Neural cell (in vitro differentiated cells): ENCODE measurements around the gene CCDC87. TPM values are rescaled to one million over a fixed set of nuclear protein-coding genes. Genes with fewer than 3 reads are reported as not detected.

Experiments used
- H2AFZ ChIP-seq: fragments of 200-600, 300-800 bp; sonication (generic), shearing (Covaris generic); 2 replicates; pipeline ENCODE4 v1.6.0; 2014; ENCODE audit warnings: low read depth, mild to moderate bottlenecking, antibody characterized with exemption, low read length, moderate library complexity
- H3F3A ChIP-seq: fragments of 200-600 bp; shearing (Covaris generic); 2 replicates; pipeline ENCODE4 v1.6.1; 2016; ENCODE audit warnings: mild to moderate bottlenecking, moderate library complexity, mixed read lengths, antibody characterized with exemption, low read length; ENCODE audit not compliant: insufficient read depth, poor library complexity, severe bottlenecking
- H3K27ac ChIP-seq: fragments of 200-600, 300-800 bp; sonication (generic), shearing (Covaris generic); 2 replicates; pipeline ENCODE4 v1.5.1; 2014; ENCODE audit warnings: mild to moderate bottlenecking, low read length, moderate library complexity
- H3K27me3 ChIP-seq: fragments of 300-800, 200-600 bp; sonication (generic), shearing (Covaris generic); 2 replicates; pipeline ENCODE4 v1.6.0; 2014; ENCODE audit warnings: mild to moderate bottlenecking, low read depth, low read length, moderate library complexity; ENCODE audit not compliant: insufficient read depth
- H3K36me3 ChIP-seq: fragments of 300-800, 200-600 bp; sonication (generic), shearing (Covaris generic); 2 replicates; pipeline ENCODE4 v1.5.1; 2014; ENCODE audit warnings: mild to moderate bottlenecking, antibody characterized with exemption, low read length, moderate library complexity; ENCODE audit not compliant: insufficient read depth
- H3K4me2 ChIP-seq: fragments of 300-800, 200-600 bp; sonication (generic), shearing (Covaris generic); 2 replicates; pipeline ENCODE4 v1.6.0; 2014; ENCODE audit warnings: mild to moderate bottlenecking, low read length
- H3K4me3 ChIP-seq: fragments of 300-800, 200-600 bp; sonication (generic), shearing (Covaris generic); 2 replicates; pipeline ENCODE4 v1.5.1; 2014; ENCODE audit warnings: mild to moderate bottlenecking, low read length, moderate library complexity
- H3K79me2 ChIP-seq: fragments of 200-600 bp; shearing (Covaris generic); replicated peaks from 2 replicates; pipeline ENCODE4 v1.6.0; 2014; ENCODE audit warnings: mild to moderate bottlenecking, low read length, moderate library complexity; ENCODE audit not compliant: insufficient read depth
- H3K9ac ChIP-seq: fragments of 300-800, 200-600 bp; sonication (generic), shearing (Covaris generic); 2 replicates; pipeline ENCODE4 v1.6.1; 2016; ENCODE audit warnings: mild to moderate bottlenecking, low read length, mixed read lengths
- H3K9me2 ChIP-seq: fragments of 200-600 bp; shearing (Covaris generic); 2 replicates; pipeline ENCODE4 v1.6.1; 2016; ENCODE audit warnings: mild to moderate bottlenecking, low read length, mixed read lengths; ENCODE audit not compliant: insufficient read depth
- H3K9me3 ChIP-seq: fragments of 200-600, 300-800 bp; sonication (generic), shearing (Covaris generic); 2 replicates; pipeline ENCODE4 v1.6.1; 2016; ENCODE audit warnings: mild to moderate bottlenecking, mixed run types, low read length, moderate library complexity, mixed read lengths
- H4K20me1 ChIP-seq: fragments of 200-600 bp; shearing (Covaris generic); 2 replicates; pipeline ENCODE4 v1.6.1; 2016; ENCODE audit warnings: mild to moderate bottlenecking, mixed run types; ENCODE audit not compliant: insufficient read depth
- EP300 ChIP-seq: fragments of 450-650 bp; conservative IDR thresholded peaks from 2 replicates; pipeline ENCODE4 v1.6.1; 2014; ENCODE audit warnings: antibody characterized with exemption, mild to moderate bottlenecking, moderate library complexity; ENCODE audit not compliant: poor library complexity, severe bottlenecking
- EZH2 ChIP-seq: fragments of 200-600, 300-800 bp; shearing (Covaris generic), sonication (generic); IDR thresholded peaks from 2 replicates; pipeline ENCODE4 v1.6.1; 2014; ENCODE audit warnings: antibody characterized with exemption, low read length, borderline replicate concordance, mild to moderate bottlenecking; ENCODE audit not compliant: insufficient read depth, poor library complexity, severe bottlenecking
- MXI1 ChIP-seq: fragments of 450-650 bp; conservative IDR thresholded peaks from 2 replicates; pipeline ENCODE4 v1.6.1; 2014; ENCODE audit warnings: antibody characterized with exemption, mild to moderate bottlenecking; ENCODE audit not compliant: poor library complexity, severe bottlenecking
- POLR2AphosphoS5 ChIP-seq: IDR thresholded peaks from 2 replicates; pipeline ENCODE4 v1.6.1; 2012
- RAD21 ChIP-seq: fragments of 450-650 bp; conservative IDR thresholded peaks from 2 replicates; pipeline ENCODE4 v1.6.1; 2014; ENCODE audit warnings: antibody characterized with exemption, mild to moderate bottlenecking, moderate library complexity
- REST ChIP-seq: IDR thresholded peaks from 2 replicates; pipeline ENCODE4 v1.6.1; 2012; ENCODE audit warnings: borderline replicate concordance
- SMC3 ChIP-seq: fragments of 450-650 bp; conservative IDR thresholded peaks from 2 replicates; pipeline ENCODE4 v1.6.1; 2014; ENCODE audit warnings: antibody characterized with exemption, mild to moderate bottlenecking, moderate library complexity; ENCODE audit not compliant: poor library complexity
- TAF1 ChIP-seq: IDR thresholded peaks from 2 replicates; pipeline ENCODE4 v1.6.1; 2012; ENCODE audit warnings: low read depth
- polyA plus RNA-seq: library from polyadenylated mRNA; depleted of rRNA; stranded (reverse); fragments of >200 nt; gene quantifications from 2 replicates; pipeline ENCODE4 v1.2.3, GENCODE V29; 2014
- TF ChIP-seq, protein P1 (sequence below): fragments of 450-650 bp; IDR thresholded peaks from 2 replicates; pipeline ENCODE4 v1.5.1; 2014; ENCODE audit warnings: antibody characterized with exemption, mild to moderate bottlenecking, moderate library complexity; ENCODE audit not compliant: poor library complexity, severe bottlenecking

The CCDC87 gene
- polyA plus RNA-seq, 1 donor from 2014 or later: not detected

DNA sequence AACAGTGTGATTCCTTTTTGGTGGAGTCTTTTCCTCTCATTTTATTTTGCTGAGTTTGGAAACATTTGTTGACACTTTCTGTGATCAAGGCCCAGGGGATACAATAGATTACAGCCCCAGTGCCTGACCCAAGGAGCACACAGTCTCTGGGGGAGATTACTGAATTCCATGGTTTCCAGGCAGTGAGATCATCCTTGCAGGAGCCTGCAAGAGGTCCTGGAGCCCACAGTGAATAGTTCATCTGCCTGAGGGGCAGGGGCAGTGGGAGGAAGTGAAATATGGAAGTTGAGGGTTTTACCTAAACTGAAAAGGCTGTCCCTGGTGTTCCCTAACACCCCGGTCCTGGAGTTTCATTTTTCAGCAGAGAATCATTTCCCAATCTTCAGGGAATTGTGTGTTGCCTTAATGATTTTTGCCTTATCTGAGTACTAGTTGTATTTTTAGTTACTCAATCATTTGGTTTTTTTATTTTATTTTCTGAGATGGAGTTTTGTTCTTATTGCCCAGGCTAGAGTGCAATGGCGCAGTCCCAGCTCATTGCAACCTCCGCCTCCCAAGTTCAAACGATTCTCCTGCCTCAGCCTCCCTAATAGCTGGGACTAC lies 7.9 kb upstream of the CCDC87 start:
- Histone ChIP-seq H3K4me2 (no peak overlapping the region), H3K36me3 (no peaks in the 10 kb centered on the region), H3K9me3 (no peaks in the 10 kb centered on the region), H3K79me2 (no peaks in the 10 kb centered on the region), H4K20me1 (no peaks in the 10 kb centered on the region), H2AFZ (no peak overlapping the region), H3K9ac (no peak overlapping the region), H3F3A (no peaks in the 10 kb centered on the region), H3K27ac (no peak overlapping the region), H3K9me2 (no peaks in the 10 kb centered on the region), H3K27me3 (no peaks in the 10 kb centered on the region), H3K4me3 (no peak overlapping the region)
- TF ChIP-seq, protein P1, sequence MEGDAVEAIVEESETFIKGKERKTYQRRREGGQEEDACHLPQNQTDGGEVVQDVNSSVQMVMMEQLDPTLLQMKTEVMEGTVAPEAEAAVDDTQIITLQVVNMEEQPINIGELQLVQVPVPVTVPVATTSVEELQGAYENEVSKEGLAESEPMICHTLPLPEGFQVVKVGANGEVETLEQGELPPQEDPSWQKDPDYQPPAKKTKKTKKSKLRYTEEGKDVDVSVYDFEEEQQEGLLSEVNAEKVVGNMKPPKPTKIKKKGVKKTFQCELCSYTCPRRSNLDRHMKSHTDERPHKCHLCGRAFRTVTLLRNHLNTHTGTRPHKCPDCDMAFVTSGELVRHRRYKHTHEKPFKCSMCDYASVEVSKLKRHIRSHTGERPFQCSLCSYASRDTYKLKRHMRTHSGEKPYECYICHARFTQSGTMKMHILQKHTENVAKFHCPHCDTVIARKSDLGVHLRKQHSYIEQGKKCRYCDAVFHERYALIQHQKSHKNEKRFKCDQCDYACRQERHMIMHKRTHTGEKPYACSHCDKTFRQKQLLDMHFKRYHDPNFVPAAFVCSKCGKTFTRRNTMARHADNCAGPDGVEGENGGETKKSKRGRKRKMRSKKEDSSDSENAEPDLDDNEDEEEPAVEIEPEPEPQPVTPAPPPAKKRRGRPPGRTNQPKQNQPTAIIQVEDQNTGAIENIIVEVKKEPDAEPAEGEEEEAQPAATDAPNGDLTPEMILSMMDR: no peak
- no peak for TF ChIP-seq SMC3

DNA sequence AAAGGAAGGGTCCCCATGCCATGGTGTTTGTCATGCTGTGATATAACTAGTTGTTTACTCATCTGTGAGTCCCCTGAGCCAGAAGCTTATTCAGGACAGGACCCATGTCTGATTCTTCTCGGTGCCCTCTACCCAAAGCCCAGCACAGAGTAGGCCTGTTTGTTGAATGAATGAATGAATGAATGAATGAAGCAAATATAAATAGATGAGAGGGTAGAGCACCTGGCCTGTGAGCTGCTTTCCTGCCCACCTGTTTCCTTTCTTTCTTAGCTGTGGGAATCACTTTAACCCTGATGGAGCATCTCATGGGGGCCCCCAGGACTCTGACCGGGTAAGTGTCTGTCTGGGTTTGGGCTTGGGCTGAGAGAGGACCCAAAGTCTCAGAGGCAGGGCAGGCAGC lies 7.4 kb upstream of the CCDC87 start:
- Histone ChIP-seq H3K27ac (no peak overlapping the region), H3K79me2 (no peaks in the 10 kb centered on the region), H3K4me2 (no peak overlapping the region), H3K9ac (no peak overlapping the region), H3K9me3 (no peaks in the 10 kb centered on the region), H3K27me3 (no peaks in the 10 kb centered on the region), H3K36me3 (no peaks in the 10 kb centered on the region), H2AFZ (no peak overlapping the region), H3F3A (no peaks in the 10 kb centered on the region), H4K20me1 (no peaks in the 10 kb centered on the region), H3K9me2 (no peaks in the 10 kb centered on the region), H3K4me3 (no peak overlapping the region)
- no peak for TF ChIP-seq POLR2AphosphoS5
- TF ChIP-seq, protein P1: no peak
- TF ChIP-seq TAF1: no peak
- no peak for TF ChIP-seq REST
- TF ChIP-seq RAD21: no peak
- TF ChIP-seq EZH2: no peak
- TF ChIP-seq SMC3: no peak
- TF ChIP-seq MXI1: no peak
- TF ChIP-seq EP300: no peak
